ENCODE results near the gene EIF4B.
"Not testable (repeated sequence)": the region's sequence is repeated elsewhere in the genome, so short reads cannot be mapped to it uniquely, and the experiment has no call there.

Gene EIF4B

GRCh38 chr12:53005986-53006809 is at the start of gene EIF4B:
EIF4B (plus strand) TSS chr12:53006456; CDS start chr12:53006484, 28 bp downstream.
- peak; percentile 99 to 100 (median 99) for DNase-seq (ENCODE audit: low read depth in 4 of 4, low spot score in 1 of 4)

- DNase-seq (ENCODE audit: low read depth in 4 of 4, low spot score in 1 of 4): no peak
These were observed 49.3 kb upstream of the EIF4B start for GRCh38 chr12:52956987-52957386.

- no peak for DNase-seq (ENCODE audit: low read depth in 4 of 4, low spot score in 1 of 4)
These were observed 41.5 kb upstream of the EIF4B start for GRCh38 chr12:52964556-52965336.

GRCh38 chr12:52965337-52965731 is 40.9 kb upstream of the EIF4B start:
- no peak for DNase-seq (ENCODE audit: low read depth in 4 of 4, low spot score in 1 of 4)

- no peak for DNase-seq (ENCODE audit: low read depth in 4 of 4, low spot score in 1 of 4)
These were observed 37.0 kb upstream of the EIF4B start for GRCh38 chr12:52969166-52969795.

- DNase-seq (ENCODE audit: low read depth in 4 of 4, low spot score in 1 of 4): no peak
These were observed 36.3 kb upstream of the EIF4B start for GRCh38 chr12:52969828-52970569.

- DNase-seq (ENCODE audit: low read depth in 4 of 4, low spot score in 1 of 4): no peak
These were observed 34.5 kb upstream of the EIF4B start for GRCh38 chr12:52971679-52972329.

- DNase-seq (ENCODE audit: low read depth in 4 of 4, low spot score in 1 of 4): no peak
These were observed 31.1 kb upstream of the EIF4B start for GRCh38 chr12:52975204-52975603.

GRCh38 chr12:52975820-52976573 is 30.3 kb upstream of the EIF4B start:
- DNase-seq (ENCODE audit: low read depth in 4 of 4, low spot score in 1 of 4): no peak

- no peak for DNase-seq (ENCODE audit: low read depth in 4 of 4, low spot score in 1 of 4)
These were observed 29.6 kb upstream of the EIF4B start for GRCh38 chr12:52976574-52977071.

- no peak for DNase-seq (ENCODE audit: low read depth in 4 of 4, low spot score in 1 of 4)
These were observed 29.1 kb upstream of the EIF4B start for GRCh38 chr12:52977170-52977569.

- DNase-seq (ENCODE audit: low read depth in 4 of 4, low spot score in 1 of 4): no peak
These were observed 26.1 kb upstream of the EIF4B start for GRCh38 chr12:52980096-52980649.

GRCh38 chr12:52980650-52981423 is 25.4 kb upstream of the EIF4B start:
- peak; percentile 58 to 70 (median 60) for DNase-seq (ENCODE audit: low read depth in 4 of 4, low spot score in 1 of 4)

- DNase-seq (ENCODE audit: low read depth in 4 of 4, low spot score in 1 of 4): no peak
These were observed 22.1 kb upstream of the EIF4B start for GRCh38 chr12:52984136-52984535.

GRCh38 chr12:52988898-52989297 is 17.4 kb upstream of the EIF4B start:
- no peak for DNase-seq (ENCODE audit: low read depth in 4 of 4, low spot score in 1 of 4)

GRCh38 chr12:52990206-52990605 is 16.1 kb upstream of the EIF4B start:
- DNase-seq (ENCODE audit: low read depth in 4 of 4, low spot score in 1 of 4): no peak

- not testable (repeated sequence) for DNase-seq (ENCODE audit: low read depth in 4 of 4, low spot score in 1 of 4)
These were observed 14.0 kb upstream of the EIF4B start for GRCh38 chr12:52992240-52992639.

- no peak for DNase-seq (ENCODE audit: low read depth in 4 of 4, low spot score in 1 of 4)
These were observed 13.3 kb upstream of the EIF4B start for GRCh38 chr12:52992699-52993557.
